GM19372 (cell line): ENCODE data around the gene ATP2B1.
"Not testable (repeated sequence)": the region's sequence is repeated elsewhere in the genome, so short reads cannot be mapped to it uniquely, and the experiment has no call there.

ENCODE experiments used
- ATAC-seq: cut with Tn5 transposase; IDR thresholded peaks from one replicate; pipeline ENCODE4 v1.9.1; 2021; ENCODE audit warnings: mild to moderate bottlenecking, low read depth, moderate library complexity; ENCODE audit not compliant: unreplicated experiment

The ATP2B1 gene

GRCh38 chr12:89717759-89718523 is 9.3 kb upstream of the ATP2B1 start:
- no peak for ATAC-seq

DNA sequence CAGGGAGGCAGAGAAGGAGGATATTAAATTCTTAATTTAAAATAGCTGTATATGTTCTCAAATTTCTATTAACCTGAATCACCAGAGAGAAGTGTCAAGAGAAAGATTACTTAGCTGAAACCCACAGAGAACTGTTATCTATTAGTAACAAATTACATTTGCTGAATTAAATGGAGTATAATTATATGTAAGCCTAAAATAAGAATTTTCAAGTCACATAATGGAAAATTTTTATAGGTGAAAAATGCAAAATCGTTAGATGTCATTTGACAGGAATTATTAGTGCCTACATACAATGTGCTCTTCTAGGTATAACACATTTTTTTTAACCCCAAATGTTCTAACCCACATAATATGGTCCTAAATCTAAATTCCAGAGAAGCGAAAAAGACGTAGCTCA is 4.1 kb upstream of the ATP2B1 start:
- no peak for ATAC-seq

- no peak for ATAC-seq
These were observed 2.5 kb upstream of the ATP2B1 start for GRCh38 chr12:89710873-89711750.

DNA sequence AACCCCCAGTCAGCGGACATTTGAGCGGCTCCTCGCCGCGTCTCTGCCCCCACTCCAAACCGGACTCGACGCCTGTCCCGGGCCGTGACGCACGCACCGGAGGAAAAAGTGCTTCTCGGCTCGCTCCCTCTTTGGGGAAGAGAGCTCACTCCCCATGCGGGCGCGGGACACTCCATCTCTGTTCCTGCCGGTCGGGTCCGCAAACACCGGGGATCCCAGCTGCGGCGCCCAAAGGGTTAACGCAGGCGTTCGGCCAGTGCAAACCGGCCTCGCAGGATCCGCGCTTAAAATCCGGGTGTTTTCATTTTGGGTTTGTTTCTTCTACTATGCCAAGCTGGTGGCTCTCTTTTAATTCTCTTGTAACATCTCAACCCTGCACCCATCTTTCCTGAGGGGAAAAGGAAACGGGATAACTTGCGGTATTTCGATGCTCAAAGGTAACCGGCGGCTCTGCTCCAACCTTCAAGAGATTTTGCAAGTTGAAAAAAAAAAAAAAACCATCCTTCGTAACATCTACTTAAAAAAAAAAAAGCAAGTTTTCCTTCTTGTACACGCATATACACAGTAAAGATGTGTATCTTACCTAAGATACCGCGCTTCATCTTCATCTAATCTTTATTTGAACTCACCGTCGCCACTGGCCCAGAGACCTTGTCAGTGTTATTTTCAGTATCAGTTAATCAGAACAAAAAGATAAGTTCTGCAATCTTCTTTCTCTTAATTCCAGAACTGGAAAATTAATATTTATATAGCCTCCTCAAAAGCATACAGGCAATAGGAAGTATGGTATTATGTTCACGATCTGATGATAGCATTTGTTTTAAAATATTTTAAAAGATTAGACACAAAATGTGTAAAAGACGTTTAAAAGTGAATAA is 1.6 kb upstream of the ATP2B1 start:
- no peak for ATAC-seq

DNA sequence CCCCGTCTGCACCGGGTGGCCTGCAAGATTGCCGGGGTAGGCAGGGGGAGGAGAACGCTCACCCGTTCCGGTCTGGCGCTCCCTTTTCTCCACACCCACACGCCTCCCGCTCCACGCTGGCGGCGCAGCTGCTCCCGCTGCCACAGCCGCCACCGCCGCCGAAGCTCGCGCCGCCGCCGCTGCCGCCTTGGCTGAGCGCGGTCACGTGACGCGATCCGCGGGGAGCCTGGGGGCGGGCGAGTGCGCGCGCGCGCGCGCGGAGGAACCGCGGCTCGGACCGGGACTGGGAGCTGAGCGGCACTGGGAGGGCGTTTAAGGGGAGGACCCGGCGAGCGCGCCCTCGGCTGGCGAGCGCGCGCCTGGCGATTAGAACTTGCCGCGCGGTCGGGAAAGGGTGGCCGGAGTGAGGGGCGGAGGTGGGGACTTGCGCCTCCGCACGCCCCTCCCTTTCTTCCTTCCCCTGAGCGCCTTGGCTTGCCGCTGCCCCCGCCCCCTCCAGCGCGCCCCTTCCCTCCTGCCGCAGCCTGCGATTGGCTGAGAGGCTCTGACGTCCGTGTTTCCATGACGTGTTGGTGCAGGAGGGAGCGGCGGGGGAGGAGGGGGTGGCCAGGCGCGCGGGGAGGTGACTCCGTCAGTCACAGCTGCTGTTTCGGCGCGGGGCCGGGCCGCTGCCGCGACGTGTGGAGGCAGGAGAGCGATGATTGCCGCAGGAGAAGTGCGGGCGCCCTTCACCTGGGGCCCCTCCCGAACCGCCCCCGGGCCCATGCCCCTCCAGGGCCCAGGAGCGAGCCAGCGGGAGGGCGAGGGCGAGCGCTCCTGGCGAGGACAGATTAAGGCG is 738 bp upstream of the ATP2B1 start:
- ATAC-seq: peak; percentile 65

GRCh38 chr12:89707703-89708564 is 704 bp downstream of the ATP2B1 start:
- peak; percentile 0 for ATAC-seq

- no peak for ATAC-seq
These were observed 1.5 kb downstream of the ATP2B1 start for GRCh38 chr12:89706986-89707702.

- ATAC-seq: no peak
These were observed 2.1 kb downstream of the ATP2B1 start for GRCh38 chr12:89706551-89706950.

DNA sequence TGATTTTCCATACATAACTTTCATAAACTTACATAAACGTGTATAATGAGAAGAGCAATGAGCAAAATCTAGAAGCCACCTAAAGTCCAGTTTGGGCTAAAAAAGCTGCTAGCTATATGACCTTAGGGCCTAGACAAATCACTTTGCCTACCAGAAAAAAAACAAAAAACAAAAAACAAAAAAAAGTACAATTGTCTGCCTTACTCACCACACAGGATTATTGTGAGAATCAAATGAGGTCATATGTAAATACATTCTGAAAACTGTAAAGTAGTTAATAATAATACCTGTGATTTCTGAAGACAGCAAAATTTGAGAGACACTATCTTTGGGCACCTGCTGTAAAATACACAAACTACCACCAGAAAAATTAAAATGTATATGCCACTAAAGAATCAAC is 4.2 kb downstream of the ATP2B1 start:
- no peak for ATAC-seq

GRCh38 chr12:89703768-89704167 is 4.9 kb downstream of the ATP2B1 start:
- no peak for ATAC-seq

DNA sequence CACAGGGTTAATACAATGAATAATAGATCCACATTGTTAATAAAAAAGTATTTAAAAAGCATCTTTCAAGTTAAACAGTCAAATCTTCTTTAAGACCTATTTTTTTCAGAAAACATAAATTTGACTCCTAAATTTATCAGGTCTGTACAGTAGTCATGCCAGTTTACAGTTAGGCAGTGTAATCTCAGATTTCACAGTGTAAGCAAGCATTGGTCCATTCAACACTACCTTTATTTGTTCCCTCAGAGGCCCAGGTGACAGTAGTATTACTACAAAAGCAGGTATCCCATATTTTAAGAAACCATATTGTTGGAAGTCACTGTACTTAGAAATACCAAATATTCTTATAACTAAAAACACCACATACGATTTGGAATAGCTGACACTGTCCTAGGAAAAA is 6.1 kb downstream of the ATP2B1 start:
- ATAC-seq: no peak

DNA sequence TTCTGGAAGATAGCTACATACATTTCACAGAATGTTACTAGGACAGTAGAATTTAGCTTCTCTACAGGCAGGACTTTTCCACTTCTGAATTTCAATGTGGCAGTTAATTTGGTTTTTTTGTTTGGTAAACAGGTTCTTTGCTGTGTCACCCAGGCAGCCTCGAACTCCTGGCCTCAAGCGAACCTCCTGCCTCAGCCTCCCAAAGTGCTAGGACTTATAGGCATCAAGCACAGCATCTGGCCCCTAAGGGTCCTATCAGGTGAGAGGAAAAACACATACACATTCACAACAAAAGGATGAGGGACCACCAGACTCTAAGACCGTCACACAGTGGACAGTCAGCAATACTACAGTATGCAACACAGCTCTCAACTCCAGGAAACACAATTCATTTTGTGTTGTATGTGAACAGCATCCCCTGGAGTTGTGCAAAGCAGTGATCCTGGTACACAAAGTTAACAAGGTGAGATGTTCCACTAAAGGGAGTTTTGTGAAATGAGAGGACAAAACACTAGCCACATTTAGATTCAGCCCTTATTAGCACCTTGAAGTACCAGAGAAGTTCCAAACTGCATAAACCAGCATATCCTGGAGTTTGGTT is 6.9 kb downstream of the ATP2B1 start:
- ATAC-seq: no peak

DNA sequence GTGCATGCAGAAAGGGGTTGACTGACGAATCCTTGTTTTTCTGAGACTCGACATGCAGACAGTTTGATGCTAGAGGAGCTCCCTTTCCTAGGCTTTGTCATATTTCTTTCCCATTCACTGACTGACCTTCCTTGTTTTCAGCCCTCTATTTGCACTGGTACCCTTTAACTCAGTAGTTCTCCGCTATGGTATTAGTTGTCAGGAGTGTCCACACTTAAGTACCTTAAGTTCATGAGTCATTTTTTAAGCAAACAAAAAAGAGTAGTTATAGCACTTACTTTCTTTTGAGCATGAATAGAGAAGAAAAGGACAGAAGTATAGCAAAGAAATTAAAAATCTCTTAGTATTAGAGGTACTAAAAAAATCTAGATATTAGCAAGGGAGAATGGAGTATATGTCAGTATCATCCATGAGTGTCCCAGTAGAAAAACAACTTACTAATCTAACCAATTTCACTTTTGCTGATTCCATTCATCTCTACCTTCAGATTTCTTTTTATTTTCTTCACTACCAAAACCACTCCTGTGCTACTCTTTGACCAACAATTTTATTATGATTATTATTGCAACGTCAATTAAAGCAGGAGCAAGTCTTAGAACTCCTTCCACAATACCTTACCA is 8.3 kb downstream of the ATP2B1 start:
- ATAC-seq: no peak

GRCh38 chr12:89698607-89699006 is 10.0 kb downstream of the ATP2B1 start:
- ATAC-seq: no peak

GRCh38 chr12:89697728-89698127 is 10.9 kb downstream of the ATP2B1 start:
- ATAC-seq: not testable (repeated sequence)

DNA sequence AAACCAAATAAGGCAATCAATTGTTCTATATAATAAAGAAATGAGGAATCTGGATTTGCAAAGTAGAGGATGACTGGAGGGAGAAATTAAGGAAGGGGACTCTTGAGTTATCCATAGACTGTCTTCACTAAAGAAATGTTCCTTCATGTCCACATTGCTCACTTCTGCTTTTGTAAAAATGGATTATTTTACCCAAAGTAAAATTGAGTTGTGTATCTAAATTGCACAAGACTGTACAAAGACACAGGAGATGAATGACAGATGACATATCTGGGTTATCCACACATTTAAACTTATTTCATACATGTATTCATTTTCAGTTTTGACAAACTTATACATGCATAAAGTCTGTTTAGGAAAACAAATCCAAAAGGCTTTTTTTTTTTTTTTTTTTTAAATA is 11.3 kb downstream of the ATP2B1 start:
- ATAC-seq: no peak

DNA sequence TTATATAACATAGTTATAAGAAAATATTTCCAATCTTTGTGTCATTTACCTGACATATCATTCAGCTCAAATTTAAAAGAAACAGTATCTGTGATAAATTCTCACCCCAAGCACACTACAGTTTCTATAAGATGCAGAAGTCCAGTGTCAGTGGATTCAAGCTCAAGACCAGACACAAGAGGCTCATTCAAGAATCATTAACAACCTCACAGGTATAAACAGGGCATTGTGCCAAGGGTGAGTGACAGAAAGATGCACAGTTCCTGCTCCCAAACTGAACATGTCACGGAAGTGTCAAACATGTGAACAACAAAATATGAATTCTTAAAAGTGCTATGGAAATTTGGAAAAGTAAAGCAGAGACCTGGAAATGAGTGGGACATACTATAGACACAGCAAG is 12.8 kb downstream of the ATP2B1 start:
- ATAC-seq: peak; percentile 52

GRCh38 chr12:89695100-89695499 is 13.5 kb downstream of the ATP2B1 start:
- no peak for ATAC-seq
